Activated naive CD4-positive, alpha-beta T cell treated with Interleukin-2 at 50 U/mL for 16 hours (primary cell): Measurements from ENCODE around the gene PPIB.
"Not testable (repeated sequence)": the region's sequence is repeated elsewhere in the genome, so short reads cannot be mapped to it uniquely, and the experiment has no call there.

Experiments
- DNase-seq: peaks from one replicate; pipeline ENCODE4 v3.0.0-alpha.2; 2020

Gene PPIB

GRCh38 chr15:64137226-64137833 is 25.5 kb downstream of the PPIB start:
- no peak for DNase-seq

DNA sequence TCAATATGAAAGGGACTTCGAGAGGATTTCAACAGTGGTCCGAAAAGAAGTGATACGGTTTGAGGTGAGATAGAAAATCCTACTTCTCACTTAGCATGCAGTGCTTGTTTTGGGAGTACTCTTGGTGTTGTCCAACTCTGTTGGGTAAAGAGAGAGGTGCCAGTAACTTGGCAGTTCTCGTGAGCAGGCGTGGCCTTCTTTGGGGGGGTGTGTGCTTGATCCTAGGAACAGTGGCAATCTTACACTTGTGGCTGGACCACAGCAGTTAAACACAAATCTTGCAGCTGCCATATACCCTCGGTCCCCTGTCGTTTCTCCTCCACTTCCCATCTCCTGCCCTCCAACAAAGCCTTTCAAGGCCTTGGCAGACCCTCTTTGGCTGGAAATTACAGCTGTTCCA is 26.5 kb downstream of the PPIB start:
- no peak for DNase-seq

GRCh38 chr15:64134345-64134829 is 28.4 kb downstream of the PPIB start:
- no peak for DNase-seq

DNA sequence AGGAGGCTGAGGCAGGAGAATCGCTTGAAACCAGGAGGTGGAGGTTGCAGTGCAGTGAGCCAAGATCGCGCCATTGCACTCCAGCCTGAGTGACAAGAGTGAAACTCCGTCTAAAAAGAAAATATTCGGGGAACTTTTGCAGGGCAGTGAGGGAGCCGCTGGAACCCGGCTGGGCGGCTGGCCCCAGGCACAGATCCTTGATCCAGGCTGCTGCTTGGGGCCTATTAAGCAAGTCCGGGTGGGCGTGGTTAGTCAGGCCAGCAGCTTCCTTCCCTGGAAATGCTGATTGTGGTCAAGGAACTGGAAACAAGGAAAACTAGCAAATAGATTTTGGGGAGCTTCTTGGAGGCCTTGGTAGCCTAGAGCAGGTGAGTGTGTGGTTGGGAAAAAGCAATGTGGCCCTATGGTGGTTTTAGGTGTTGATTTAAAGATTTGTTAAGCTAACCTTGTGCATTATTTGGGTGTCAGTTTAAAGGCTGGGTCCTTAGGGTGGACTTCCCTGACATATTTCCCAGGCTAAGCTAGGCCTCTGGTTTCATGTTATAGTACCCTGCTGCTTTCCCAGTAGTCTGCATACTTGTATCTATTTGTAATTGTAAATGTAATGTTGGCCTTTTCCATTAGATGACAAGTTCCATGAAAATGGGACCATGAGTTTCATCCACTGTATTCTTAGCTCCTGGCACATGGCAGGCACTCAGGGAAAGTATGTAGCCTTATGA is 29.0 kb downstream of the PPIB start:
- no peak for DNase-seq

DNA sequence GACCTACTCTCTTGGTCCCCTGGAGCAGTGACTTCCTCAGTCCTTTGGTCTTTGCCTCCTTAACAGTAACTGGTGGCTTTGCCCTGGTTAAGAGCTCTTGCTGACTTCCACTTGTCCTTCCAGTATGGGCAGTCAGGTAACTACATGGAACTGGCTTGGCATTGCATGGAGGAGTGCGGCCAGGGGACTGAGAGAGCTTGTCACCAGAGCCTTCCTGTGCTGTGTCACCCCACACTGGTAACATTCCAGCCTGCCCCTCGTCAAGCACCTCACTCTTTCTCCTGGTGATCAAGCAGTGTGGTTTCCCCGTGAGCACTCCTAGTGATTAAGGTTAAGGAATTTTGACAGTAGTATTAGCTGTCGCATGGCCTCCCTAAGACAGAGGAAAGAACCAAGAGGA is 30.6 kb downstream of the PPIB start:
- no peak for DNase-seq

DNA sequence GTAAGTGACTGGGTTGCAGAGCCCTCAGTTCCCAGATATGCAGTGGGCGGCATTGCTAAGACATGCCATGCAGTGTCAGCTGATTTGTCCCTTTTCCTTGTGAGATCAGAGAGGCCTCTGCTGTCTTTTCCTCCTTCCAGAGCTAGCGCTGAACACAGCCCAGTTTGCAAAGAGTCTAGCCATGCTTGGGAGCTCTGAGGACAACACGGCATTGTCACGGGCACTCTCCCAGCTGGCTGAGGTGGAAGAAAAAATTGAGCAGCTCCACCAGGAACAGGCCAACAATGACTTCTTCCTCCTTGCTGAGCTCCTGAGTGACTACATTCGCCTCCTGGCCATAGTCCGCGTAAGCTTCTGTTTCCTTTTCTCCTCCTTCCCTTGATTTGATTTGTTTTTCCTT is 31.3 kb downstream of the PPIB start:
- DNase-seq = no peak

DNA sequence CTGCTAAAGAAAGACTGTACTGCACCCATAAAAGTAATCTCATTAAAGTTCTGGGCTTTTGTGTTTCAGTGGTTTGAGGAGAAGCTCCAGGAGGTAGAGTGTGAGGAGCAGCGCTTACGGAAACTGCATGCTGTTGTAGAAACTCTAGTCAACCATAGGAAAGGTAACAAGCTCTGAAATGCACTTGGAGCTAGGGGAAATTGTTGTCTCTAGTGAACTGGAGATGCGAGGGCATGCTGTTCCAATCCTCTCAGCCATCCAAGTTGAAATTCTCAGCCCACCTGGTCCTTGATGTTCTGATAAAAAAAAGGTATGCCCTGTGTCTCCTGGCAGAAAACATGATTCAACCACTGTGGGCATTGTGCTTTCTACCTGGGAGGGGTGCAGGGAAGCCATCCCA is 32.7 kb downstream of the PPIB start:
- no peak for DNase-seq

GRCh38 chr15:64127521-64128270 is 35.1 kb downstream of the PPIB start:
- DNase-seq = no peak

DNA sequence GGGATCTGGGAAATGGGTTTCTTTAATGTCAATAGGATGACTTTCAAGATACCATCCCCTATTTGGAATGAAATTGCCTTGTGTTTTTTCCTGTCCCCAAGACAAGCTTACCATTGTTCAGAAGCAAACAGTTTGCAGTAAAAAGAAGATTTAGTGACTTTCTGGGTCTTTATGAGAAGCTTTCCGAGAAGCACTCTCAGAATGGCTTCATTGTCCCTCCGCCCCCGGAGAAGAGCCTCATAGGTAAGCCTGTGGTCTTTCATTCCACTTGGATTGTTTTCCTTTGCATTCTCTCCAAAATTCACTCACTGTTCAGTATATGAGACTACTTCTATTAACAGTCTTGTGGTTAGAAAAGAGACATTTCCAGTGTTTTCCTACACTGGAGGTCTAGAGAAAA is 36.8 kb downstream of the PPIB start:
- no peak for DNase-seq

DNA sequence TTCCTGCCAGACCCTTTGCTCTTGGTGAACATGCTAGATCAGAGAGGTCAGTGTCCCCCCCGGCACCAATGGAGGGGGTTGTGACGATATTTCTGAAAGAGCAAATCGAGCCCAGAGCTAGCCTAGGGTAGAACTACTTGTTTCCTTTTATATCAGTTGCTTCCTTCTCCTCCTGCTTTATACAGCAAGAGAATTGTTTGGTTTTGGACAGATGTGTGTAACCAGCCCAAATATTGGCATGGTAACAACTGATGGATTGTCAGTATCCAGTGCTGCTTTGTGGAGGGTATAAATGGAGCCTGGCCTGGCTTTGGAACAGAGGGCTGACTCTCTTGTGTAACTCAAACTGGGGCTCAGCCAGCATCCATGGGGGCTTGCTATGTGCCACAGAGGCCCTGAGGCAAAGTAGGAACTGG is 39.9 kb downstream of the PPIB start:
- no peak for DNase-seq

DNA sequence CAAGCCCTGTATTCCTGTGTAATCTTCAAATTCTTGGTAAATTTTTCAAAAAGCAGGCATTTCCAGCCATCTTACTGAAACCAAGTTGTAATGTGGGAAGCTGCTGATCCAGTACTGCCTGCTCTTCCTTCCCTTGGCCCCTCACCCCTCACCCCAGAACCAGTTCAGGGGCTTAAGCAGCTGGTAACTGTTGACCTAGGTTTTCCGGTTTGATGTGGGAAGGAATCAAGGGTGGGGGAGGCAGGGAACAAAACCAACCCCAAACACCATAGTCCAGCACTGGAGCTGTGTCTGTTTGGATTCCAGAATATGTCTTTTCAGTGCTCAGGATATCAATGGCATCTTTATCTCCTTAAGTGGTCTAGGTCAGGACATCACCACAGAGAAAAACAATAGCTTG is 40.4 kb downstream of the PPIB start:
- DNase-seq = no peak

- no peak for DNase-seq
These were observed 41.2 kb downstream of the PPIB start for GRCh38 chr15:64121614-64122013.

DNA sequence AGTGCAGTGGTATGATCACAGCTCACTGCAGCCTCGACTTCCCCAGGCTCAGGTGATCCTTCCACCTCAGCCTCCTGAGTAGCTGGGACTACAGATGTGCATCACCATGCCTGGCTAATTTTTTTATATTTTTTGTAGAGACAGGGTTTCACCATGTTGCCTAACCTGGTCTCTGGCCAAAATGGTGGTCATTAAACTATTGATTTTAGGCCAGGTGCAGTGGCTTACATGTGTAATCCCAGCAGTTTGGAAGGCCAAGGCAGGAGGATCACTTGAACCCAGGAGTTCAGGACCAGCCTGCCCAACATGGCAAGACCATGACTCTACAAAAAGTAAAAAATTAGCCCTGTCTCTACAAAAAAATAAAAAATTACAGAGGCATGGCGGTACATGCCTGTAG is 42.5 kb downstream of the PPIB start:
- DNase-seq = not testable (repeated sequence)

GRCh38 chr15:64117759-64118487 is 44.9 kb downstream of the PPIB start:
- DNase-seq = no peak

DNA sequence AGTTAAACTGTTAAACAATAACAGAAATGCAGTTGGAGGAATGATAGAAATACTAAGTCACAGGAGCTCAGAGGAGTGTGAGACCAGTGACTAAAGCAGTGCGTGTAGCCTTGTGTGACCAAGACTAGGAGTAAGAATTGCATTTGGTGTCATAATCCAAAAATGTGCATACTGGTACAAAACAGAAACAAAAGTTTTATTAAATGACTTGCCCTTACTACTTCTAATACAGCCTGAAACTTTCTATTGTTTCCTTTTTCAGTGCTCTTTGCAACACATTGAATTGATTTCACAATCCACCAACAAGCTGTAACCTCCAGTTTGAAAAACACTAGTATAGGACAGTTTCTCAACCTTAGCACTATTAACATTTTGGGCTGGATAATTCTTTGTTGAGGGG is 49.9 kb downstream of the PPIB start:
- DNase-seq = no peak

DNA sequence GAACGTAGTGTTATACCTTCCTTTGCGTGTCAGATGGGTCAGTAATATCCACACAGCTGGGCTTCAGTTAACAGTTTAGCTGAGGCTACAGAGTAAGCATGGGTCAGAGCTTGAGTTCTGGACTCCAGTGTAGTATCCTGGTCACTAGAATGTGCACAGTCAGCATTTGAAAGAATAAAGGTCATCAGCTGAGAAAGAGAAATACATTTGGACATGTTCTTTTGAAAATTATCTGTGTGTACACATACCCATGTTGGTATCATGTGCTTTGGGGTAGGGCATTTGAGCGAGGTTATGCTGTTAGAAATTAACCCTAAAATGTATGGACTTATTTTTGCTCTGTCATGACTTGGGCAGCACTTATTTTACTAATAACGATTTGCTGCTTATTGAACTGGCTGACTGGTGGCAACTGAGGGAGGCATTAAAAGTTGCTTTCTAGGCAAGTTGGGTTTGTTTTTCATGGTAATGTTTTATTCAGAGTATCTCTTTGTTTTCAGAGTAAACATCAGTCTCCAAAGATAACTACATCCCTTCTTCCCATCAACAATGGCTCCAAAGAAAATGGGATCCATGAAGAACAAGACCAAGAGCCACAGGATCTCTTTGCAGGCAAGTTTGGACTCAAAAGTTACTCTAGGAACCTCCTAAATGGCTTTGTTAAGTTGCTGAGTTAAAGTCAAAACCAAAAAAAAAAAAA is 50.6 kb downstream of the PPIB start:
- DNase-seq = no peak

- DNase-seq = no peak
These were observed 51.2 kb downstream of the PPIB start for GRCh38 chr15:64111679-64112050.

GRCh38 chr15:64110950-64111678 is 51.7 kb downstream of the PPIB start:
- DNase-seq = no peak

DNA sequence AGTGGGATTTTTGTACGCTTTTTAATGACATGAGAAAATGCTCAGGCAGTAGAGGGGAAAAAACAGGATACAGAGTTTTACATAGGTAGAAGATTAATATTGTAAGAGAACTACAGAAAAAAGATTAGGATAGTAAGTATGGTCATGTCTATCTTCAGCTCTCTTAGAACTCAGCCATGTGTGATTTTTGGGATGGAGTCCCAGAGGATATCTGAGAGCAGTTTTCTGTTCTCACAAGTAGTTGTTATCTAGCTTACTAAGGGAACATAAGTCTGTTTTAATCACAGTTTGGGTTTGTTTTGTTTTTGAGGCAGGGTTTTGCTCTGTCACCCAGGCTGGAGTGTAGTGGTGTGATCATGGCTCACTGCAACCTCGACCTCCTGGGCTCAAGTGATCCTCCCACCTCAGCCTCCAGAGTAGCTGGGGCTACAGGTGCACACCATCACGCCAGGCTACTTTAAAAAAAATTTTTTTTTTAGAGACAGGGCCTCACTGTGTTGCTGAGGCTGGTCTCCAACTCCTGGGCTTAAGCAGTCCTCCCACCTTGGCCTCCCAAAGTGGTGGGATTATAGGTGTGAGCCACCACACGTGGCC is 52.6 kb downstream of the PPIB start:
- DNase-seq = not testable (repeated sequence)

DNA sequence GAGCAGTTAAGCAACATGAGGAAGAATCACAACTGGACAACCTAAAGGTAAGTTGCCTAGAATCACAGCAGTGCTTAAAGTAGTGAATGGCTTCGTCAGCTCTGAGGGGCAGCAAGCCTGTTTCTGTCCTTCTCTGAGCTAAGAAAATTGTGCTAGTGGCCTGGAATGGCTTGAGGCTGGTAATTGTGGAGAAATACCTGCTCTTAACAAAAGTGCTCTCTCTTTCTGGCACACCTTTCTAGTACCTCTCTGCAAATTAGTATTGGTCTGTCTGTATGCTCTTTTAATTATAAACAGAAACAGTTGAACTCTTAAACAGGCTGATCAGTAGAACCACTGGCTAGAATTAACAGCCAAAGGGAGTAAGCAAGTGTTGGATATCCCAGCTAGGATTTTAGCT is 55.5 kb downstream of the PPIB start:
- no peak for DNase-seq
